Muscle of leg (tissue), 9 donors: Measurements from ENCODE around the gene PCDHGA2. TPM values are rescaled to one million over a fixed set of nuclear protein-coding genes. Genes with fewer than 3 reads are reported as not detected.

Experiments
- polyA plus RNA-seq, 8 donors: library from polyadenylated mRNA; unstranded; fragments of 120-200 nt; gene quantifications; one replicate each; pipeline versions ENCODE4 v1.2.1 to v1.2.3, GENCODE V29; 2013; ENCODE audit warnings: inconsistent platforms in 1 of 8, low replicate concordance in 1 of 8; ENCODE audit not compliant: insufficient read length in 8 of 8, insufficient read depth in 1 of 8
- total RNA-seq: library from RNA; stranded (reverse); fragments of 120-200 nt; gene quantifications from one replicate; pipeline ENCODE4 v1.2.4, GENCODE V29; 2013

PCDHGA2 gene
- total and polyA plus RNA-seq, 9 donors: 1.6 to 2.8 (median 2.0) TPM

Other genes starting within 250 kb of the PCDHGA2 start
Only the 30 nearest of the 38 such genes appear.
- 1.3 TPM for gene PCDHB9, start 151.6 kb upstream of the PCDHGA2 start, total RNA-seq
- gene PCDHB9, start 151.6 kb upstream of the PCDHGA2 start, polyA plus RNA-seq: 1 to 10 TPM; 1.7 to 3.6 (median 2.7) TPM
- 2.1 TPM for gene PCDHB10, start 146.4 kb upstream of the PCDHGA2 start, total RNA-seq
- 1 to 10 TPM; 4.1 to 5.1 (median 4.7) TPM for gene PCDHB10, start 146.4 kb upstream of the PCDHGA2 start, polyA plus RNA-seq
- 4.3 TPM for gene PCDHB11, start 139.1 kb upstream of the PCDHGA2 start, total RNA-seq
- gene PCDHB11, start 139.1 kb upstream of the PCDHGA2 start, polyA plus RNA-seq: 1 to 10 TPM; 1.9 to 4.1 (median 2.5) TPM
- gene PCDHB12, start 130.0 kb upstream of the PCDHGA2 start, total RNA-seq: 2.4 TPM
- gene PCDHB12, start 130.0 kb upstream of the PCDHGA2 start, polyA plus RNA-seq: 1 to 10 TPM; 2.1 to 3.5 (median 2.6) TPM
- gene PCDHB13, start 124.8 kb upstream of the PCDHGA2 start, total RNA-seq: 1.9 TPM
- 1 to 10 TPM; 1.6 to 4.5 (median 2.8) TPM for gene PCDHB13, start 124.8 kb upstream of the PCDHGA2 start, polyA plus RNA-seq
- 4.8 TPM for gene PCDHB14, start 115.4 kb upstream of the PCDHGA2 start, total RNA-seq
- 1 to 10 TPM; 5.6 to 9.0 (median 6.7) TPM for gene PCDHB14, start 115.4 kb upstream of the PCDHGA2 start, polyA plus RNA-seq
- 4.3 TPM for gene PCDHB15, start 93.4 kb upstream of the PCDHGA2 start, total RNA-seq
- 1 to 10 TPM; 5.3 to 8.6 (median 7.1) TPM for gene PCDHB15, start 93.4 kb upstream of the PCDHGA2 start, polyA plus RNA-seq
- gene SLC25A2, start 34.7 kb upstream of the PCDHGA2 start, total RNA-seq: 0.22 TPM
- under 1 TPM in 1 of 8 donors, not detected in 7; 0.08 TPM for gene SLC25A2, start 34.7 kb upstream of the PCDHGA2 start, polyA plus RNA-seq
- 75.1 TPM for gene TAF7, start 18.0 kb upstream of the PCDHGA2 start, total RNA-seq
- gene TAF7, start 18.0 kb upstream of the PCDHGA2 start, polyA plus RNA-seq: 100 to 1,000 TPM in 1 of 8 donors, 10 to 100 TPM in 7; 65.9 to 108 (median 83.4) TPM
- gene PCDHGA1, start 8.2 kb upstream of the PCDHGA2 start, total RNA-seq: 0.44 TPM
- gene PCDHGA1, start 8.2 kb upstream of the PCDHGA2 start, polyA plus RNA-seq: under 1 TPM; 0.49 to 0.86 (median 0.64) TPM
- gene PCDHGA3, start 5.1 kb downstream of the PCDHGA2 start, total RNA-seq: 1.2 TPM
- gene PCDHGA3, start 5.1 kb downstream of the PCDHGA2 start, polyA plus RNA-seq: 1 to 10 TPM in 4 of 8 donors, under 1 TPM in 4; 0.94 to 2.0 (median 1.0) TPM
- gene PCDHGB1, start 11.3 kb downstream of the PCDHGA2 start, total RNA-seq: 1.3 TPM
- gene PCDHGB1, start 11.3 kb downstream of the PCDHGA2 start, polyA plus RNA-seq: under 1 TPM; 0.43 to 0.90 (median 0.63) TPM
- gene PCDHGA4, start 16.3 kb downstream of the PCDHGA2 start, total RNA-seq: 1.8 TPM
- gene PCDHGA4, start 16.3 kb downstream of the PCDHGA2 start, polyA plus RNA-seq: 1 to 10 TPM in 7 of 8 donors, under 1 TPM in 1; 0.71 to 2.2 (median 1.3) TPM
- gene PCDHGB2, start 21.2 kb downstream of the PCDHGA2 start, total RNA-seq: 1.5 TPM
- gene PCDHGB2, start 21.2 kb downstream of the PCDHGA2 start, polyA plus RNA-seq: 1 to 10 TPM; 1.5 to 2.8 (median 1.9) TPM
- 2.3 TPM for gene PCDHGA5, start 25.4 kb downstream of the PCDHGA2 start, total RNA-seq
- gene PCDHGA5, start 25.4 kb downstream of the PCDHGA2 start, polyA plus RNA-seq: 1 to 10 TPM; 1.6 to 3.8 (median 2.3) TPM
- gene PCDHGB3, start 31.5 kb downstream of the PCDHGA2 start, total RNA-seq: 1.7 TPM
- 1 to 10 TPM in 7 of 8 donors, under 1 TPM in 1; 0.70 to 2.0 (median 1.2) TPM for gene PCDHGB3, start 31.5 kb downstream of the PCDHGA2 start, polyA plus RNA-seq
- gene PCDHGA6, start 35.1 kb downstream of the PCDHGA2 start, total RNA-seq: 3.5 TPM
- 1 to 10 TPM; 2.2 to 4.4 (median 3.0) TPM for gene PCDHGA6, start 35.1 kb downstream of the PCDHGA2 start, polyA plus RNA-seq
- 2.3 TPM for gene PCDHGA7, start 44.0 kb downstream of the PCDHGA2 start, total RNA-seq
- 1 to 10 TPM; 1.2 to 2.4 (median 1.5) TPM for gene PCDHGA7, start 44.0 kb downstream of the PCDHGA2 start, polyA plus RNA-seq
- 4.2 TPM for gene PCDHGB4, start 48.9 kb downstream of the PCDHGA2 start, total RNA-seq
- 1 to 10 TPM; 1.7 to 3.6 (median 2.5) TPM for gene PCDHGB4, start 48.9 kb downstream of the PCDHGA2 start, polyA plus RNA-seq
- gene PCDHGA8, start 53.9 kb downstream of the PCDHGA2 start, total RNA-seq: 1.6 TPM
- under 1 TPM; 0.31 to 0.95 (median 0.61) TPM for gene PCDHGA8, start 53.9 kb downstream of the PCDHGA2 start, polyA plus RNA-seq
- 4.3 TPM for gene PCDHGB5, start 59.2 kb downstream of the PCDHGA2 start, total RNA-seq
- gene PCDHGB5, start 59.2 kb downstream of the PCDHGA2 start, polyA plus RNA-seq: 1 to 10 TPM; 3.0 to 6.3 (median 4.5) TPM
- gene PCDHGA9, start 64.0 kb downstream of the PCDHGA2 start, total RNA-seq: 3.8 TPM
- gene PCDHGA9, start 64.0 kb downstream of the PCDHGA2 start, polyA plus RNA-seq: 1 to 10 TPM; 3.0 to 4.7 (median 4.0) TPM
- 3.0 TPM for gene PCDHGB6, start 69.3 kb downstream of the PCDHGA2 start, total RNA-seq
- 1 to 10 TPM; 2.8 to 6.0 (median 4.3) TPM for gene PCDHGB6, start 69.3 kb downstream of the PCDHGA2 start, polyA plus RNA-seq
- gene PCDHGA10, start 74.2 kb downstream of the PCDHGA2 start, total RNA-seq: 3.0 TPM
- gene PCDHGA10, start 74.2 kb downstream of the PCDHGA2 start, polyA plus RNA-seq: 1 to 10 TPM; 1.3 to 3.4 (median 2.1) TPM
- 4.2 TPM for gene PCDHGB7, start 78.9 kb downstream of the PCDHGA2 start, total RNA-seq
- gene PCDHGB7, start 78.9 kb downstream of the PCDHGA2 start, polyA plus RNA-seq: 10 to 100 TPM in 1 of 8 donors, 1 to 10 TPM in 7; 5.0 to 10.5 (median 9.0) TPM
- 3.1 TPM for gene PCDHGA11, start 82.3 kb downstream of the PCDHGA2 start, total RNA-seq
- 1 to 10 TPM; 1.9 to 5.2 (median 3.4) TPM for gene PCDHGA11, start 82.3 kb downstream of the PCDHGA2 start, polyA plus RNA-seq
- gene PCDHGA12, start 91.7 kb downstream of the PCDHGA2 start, total RNA-seq: 2.4 TPM
- 1 to 10 TPM; 1.4 to 3.6 (median 2.1) TPM for gene PCDHGA12, start 91.7 kb downstream of the PCDHGA2 start, polyA plus RNA-seq
- 52.7 TPM for gene PCDHGC3, start 137.2 kb downstream of the PCDHGA2 start, total RNA-seq
- gene PCDHGC3, start 137.2 kb downstream of the PCDHGA2 start, polyA plus RNA-seq: 100 to 1,000 TPM in 7 of 8 donors, 10 to 100 TPM in 1; 87.6 to 165 (median 131) TPM
- gene PCDHGC4, start 146.3 kb downstream of the PCDHGA2 start, total RNA-seq: 1.8 TPM
- gene PCDHGC4, start 146.3 kb downstream of the PCDHGA2 start, polyA plus RNA-seq: 1 to 10 TPM in 7 of 8 donors, under 1 TPM in 1; 0.98 to 2.1 (median 1.5) TPM
- gene PCDHGC5, start 150.3 kb downstream of the PCDHGA2 start, total RNA-seq: 0.75 TPM
- 1 to 10 TPM in 1 of 8 donors, under 1 TPM in 7; 0.29 to 1.1 (median 0.48) TPM for gene PCDHGC5, start 150.3 kb downstream of the PCDHGA2 start, polyA plus RNA-seq